Keratinocyte (primary cell): Measurements from ENCODE around the gene SMG9. TPM values are rescaled to one million over a fixed set of nuclear protein-coding genes. Genes with fewer than 3 reads are reported as not detected.

Experiments used
- DNase-seq: peaks from one replicate; pipeline ENCODE4 v3.0.0-alpha.2; 2011; ENCODE audit warnings: low read depth, missing footprints, low spot score
- FAIRE-seq: peaks from 2 replicates; lab custom pipeline; 2011; peaks lifted over from hg19 to GRCh38; lab: Jason Lieb, UNC
- H2AFZ ChIP-seq: 2 replicates; pipeline ENCODE4 v1.6.0; 2012; ENCODE audit warnings: low read length, control low read depth, inconsistent platforms; ENCODE audit not compliant: control insufficient read depth
- H3K27ac ChIP-seq: 2 replicates; pipeline ENCODE4 v1.5.1; 2011; ENCODE audit warnings: low read length; ENCODE audit not compliant: control insufficient read depth, insufficient read depth
- H3K27me3 ChIP-seq: 3 replicates; pipeline ENCODE4 v1.6.0; 2011; ENCODE audit warnings: low read length; ENCODE audit not compliant: control insufficient read depth, insufficient read depth; ENCODE audit errors: extremely low read depth
- H3K36me3 ChIP-seq, 2 experiments: 2 replicates in 1 of 2; 3 replicates in 1 of 2; pipeline ENCODE4 v1.5.1; 2011; ENCODE audit warnings: low read length in 2 of 2, mild to moderate bottlenecking in 1 of 2; ENCODE audit not compliant: control insufficient read depth in 2 of 2, insufficient read depth in 2 of 2; ENCODE audit errors: extremely low read depth in 1 of 2
- H3K4me1 ChIP-seq: 3 replicates; pipeline ENCODE4 v1.5.1; 2011; ENCODE audit warnings: low read length; ENCODE audit not compliant: control insufficient read depth, insufficient read depth; ENCODE audit errors: extremely low read depth
- H3K4me2 ChIP-seq: 3 replicates; pipeline ENCODE4 v1.6.0; 2011; ENCODE audit warnings: low read depth, low read length; ENCODE audit not compliant: control insufficient read depth, insufficient read depth; ENCODE audit errors: extremely low read depth
- H3K4me3 ChIP-seq, 3 experiments: fragments of 200-600 bp in 1 of 3; sonication (generic) in 1 of 3; 2 replicates in 2 of 3; 3 replicates in 1 of 3; pipeline ENCODE4 v1.5.1; 2011 to 2016; ENCODE audit warnings: low read length in 3 of 3, mild to moderate bottlenecking in 3 of 3, control low read depth in 2 of 3, inconsistent platforms in 1 of 3, low read depth in 1 of 3, mixed read lengths in 1 of 3, mixed run types in 1 of 3, moderate library complexity in 1 of 3; ENCODE audit not compliant: control insufficient read depth in 2 of 3, insufficient read depth in 2 of 3; ENCODE audit errors: extremely low read depth in 1 of 3
- H3K79me2 ChIP-seq: 2 replicates; pipeline ENCODE4 v1.6.0; 2012; ENCODE audit warnings: low read length; ENCODE audit not compliant: control insufficient read depth, insufficient read depth
- H3K9ac ChIP-seq: 3 replicates; pipeline ENCODE4 v1.6.0; 2011; ENCODE audit warnings: low read length; ENCODE audit not compliant: control insufficient read depth, insufficient read depth; ENCODE audit errors: extremely low read depth
- H3K9me1 ChIP-seq: 3 replicates; pipeline ENCODE4 v1.6.0; 2011; ENCODE audit warnings: low read length; ENCODE audit not compliant: control insufficient read depth, insufficient read depth; ENCODE audit errors: extremely low read depth
- H3K9me3 ChIP-seq: 2 replicates; pipeline ENCODE4 v1.5.1; 2012; ENCODE audit warnings: low read depth, low read length; ENCODE audit not compliant: control insufficient read depth
- H4K20me1 ChIP-seq: 3 replicates; pipeline ENCODE4 v1.6.0; 2011; ENCODE audit warnings: low read length; ENCODE audit not compliant: control insufficient read depth, insufficient read depth; ENCODE audit errors: extremely low read depth
- CTCF ChIP-seq, 3 experiments: IDR thresholded peaks in 1 of 3; conservative IDR thresholded peaks in 1 of 3; optimal IDR thresholded peaks in 1 of 3; 2 replicates in 2 of 3; 3 replicates in 1 of 3; pipeline versions ENCODE3 to v1.5.1; 2011; ENCODE audit warnings: low read length in 3 of 3, mild to moderate bottlenecking in 3 of 3, moderate library complexity in 2 of 3, control low read depth in 1 of 3, inconsistent platforms in 1 of 3; ENCODE audit not compliant: insufficient read depth in 2 of 3; ENCODE audit errors: extremely low read depth in 1 of 3
- EZH2 ChIP-seq: IDR thresholded peaks from one replicate; pipeline ENCODE4 v1.6.1; 2012; ENCODE audit warnings: inconsistent platforms, mild to moderate bottlenecking, low read length, moderate library complexity
- dilution Hi-C: fragments of 300-500 bp; cut with MboI; formaldehyde crosslinking; loops from one replicate; pipeline ENCODE4 v1.7.0; 2020; ENCODE audit warnings: low sequenced_read_pairs; ENCODE audit not compliant: extremely low pct_ligation_motif_present
- polyA plus RNA-seq, 5 experiments: library from polyadenylated mRNA; depleted of rRNA in 3 of 5; stranded (reverse) in 3 of 5; stranded (forward) in 1 of 5; unstranded in 1 of 5; fragments of >200 nt; gene quantifications; 1 replicate in 1 of 5; 2 replicates in 3 of 5; 3 replicates in 1 of 5; pipeline versions ENCODE4 v1.2.1 to v1.2.3, GENCODE V29; 2011 to 2012; ENCODE audit warnings: missing spikeins in 2 of 5, low read depth in 1 of 5, low replicate concordance in 1 of 5

SMG9 gene
- polyA plus RNA-seq, 1 donor (not counting 4 experiments of a cell fraction or from before 2014, with no cell fraction given): 15.6 TPM

- H3K4me2 ChIP-seq: no peak overlapping the region
- H3K4me3 ChIP-seq: no peak overlapping the region
- dilution Hi-C loops: no loop called here
- H3K9ac ChIP-seq: no peak overlapping the region
- H4K20me1 ChIP-seq: no peaks in the 10 kb centered on the region
- H3K36me3 ChIP-seq: no peaks in the 10 kb centered on the region
- FAIRE-seq: no peak
- peaks cover 13% of the 10 kb centered on the region for H3K4me1 ChIP-seq
- no peaks in the 10 kb centered on the region for H3K79me2 ChIP-seq
- no peaks in the 10 kb centered on the region for H3K27me3 ChIP-seq
- H3K9me3 ChIP-seq: no peaks in the 10 kb centered on the region
- no peaks in the 10 kb centered on the region for H3K9me1 ChIP-seq
- no peak overlapping the region for H2AFZ ChIP-seq
- H3K27ac ChIP-seq: no peak overlapping the region
- TF ChIP-seq EZH2 (no peak), CTCF (optimal IDR thresholded peaks at IDR 0.05 in 1 of 3, IDR thresholded peaks at IDR 0.05 in 1 of 3, conservative IDR thresholded peaks at IDR 0.05 in 1 of 3; ENCODE audit: extremely low read depth in 1 of 3, insufficient read depth in 2 of 3, low read length in 3 of 3) (no peak)
- no peak for DNase-seq
Measured at GRCh38 chr19:43797556-43797955, 42.8 kb upstream of the SMG9 start.

GRCh38 chr19:43797118-43797517 lies 42.4 kb upstream of the SMG9 start:
- dilution Hi-C loops: no loop called here
- TF ChIP-seq CTCF (optimal IDR thresholded peaks at IDR 0.05 in 1 of 3, IDR thresholded peaks at IDR 0.05 in 1 of 3, conservative IDR thresholded peaks at IDR 0.05 in 1 of 3; ENCODE audit: extremely low read depth in 1 of 3, insufficient read depth in 2 of 3, low read length in 3 of 3) (no peak), EZH2 (no peak)
- no peaks in the 10 kb centered on the region for H3K9me1 ChIP-seq
- no peaks in the 10 kb centered on the region for H3K27me3 ChIP-seq
- no peaks in the 10 kb centered on the region for H4K20me1 ChIP-seq
- H2AFZ ChIP-seq: no peak overlapping the region
- H3K79me2 ChIP-seq: no peaks in the 10 kb centered on the region
- H3K4me1 ChIP-seq: peaks cover 13% of the 10 kb centered on the region
- FAIRE-seq (no peak), DNase-seq (no peak)
- no peak overlapping the region for H3K4me3 ChIP-seq
- H3K9me3 ChIP-seq: no peaks in the 10 kb centered on the region
- no peak overlapping the region for H3K4me2 ChIP-seq
- H3K27ac ChIP-seq: no peak overlapping the region
- no peak overlapping the region for H3K9ac ChIP-seq
- no peaks in the 10 kb centered on the region for H3K36me3 ChIP-seq
